ENCODE results near the gene RASAL3. TPM values are rescaled to one million over a fixed set of nuclear protein-coding genes. Genes with fewer than 3 reads are reported as not detected.

The RASAL3 gene
- total and polyA plus RNA-seq, 2 of the 8 experiments (the other 6 are each of a cell fraction or from before 2014, with no cell fraction given), result 0.19 to 0.63 TPM

DNA sequence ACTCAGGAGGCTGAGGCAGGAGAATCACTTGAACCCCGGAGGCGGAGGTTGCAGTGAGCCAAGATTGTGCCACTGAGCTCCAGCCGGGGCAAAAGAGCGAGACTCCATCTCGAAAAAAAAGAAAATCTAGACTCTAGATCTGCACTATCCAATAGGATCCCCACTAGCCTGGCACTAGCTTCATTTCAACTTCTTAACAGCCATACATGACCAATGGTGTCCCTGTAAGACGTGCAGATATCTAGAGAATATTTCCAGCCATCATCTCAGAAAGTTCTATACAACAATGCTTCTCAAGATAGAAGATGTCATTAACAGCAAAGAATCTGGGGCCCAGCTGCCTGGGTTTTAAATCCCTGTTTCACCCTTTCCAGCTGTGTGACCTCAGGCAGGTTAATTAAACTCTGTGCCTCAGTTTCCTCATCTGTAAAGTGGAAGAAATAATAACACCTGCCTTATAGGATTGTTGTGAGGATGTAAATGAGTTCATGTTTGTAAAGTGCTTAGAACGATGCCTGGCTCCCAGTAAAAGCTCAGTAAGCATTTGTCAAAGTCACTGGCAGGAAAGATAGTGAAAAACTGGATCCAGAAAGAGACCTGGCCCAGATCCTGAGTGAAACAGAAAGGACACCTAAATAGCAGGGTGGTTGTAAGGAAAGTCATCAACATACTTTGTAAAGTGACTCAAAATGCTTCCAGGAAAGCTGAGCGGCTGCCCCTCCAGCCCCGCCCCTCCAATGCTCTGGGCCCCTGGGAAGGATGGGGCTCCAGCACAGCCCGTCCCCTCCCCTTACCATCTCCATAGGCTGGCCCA is 28.1 kb downstream of the RASAL3 start:
- Histone ChIP-seq H2BK12ac (ENCODE audit: low read depth, low read length) (no peak overlapping the region), H3K36me3 (ENCODE audit: control insufficient read depth in 2 of 4, insufficient read depth in 4 of 4, low read length in 3 of 4) (no peaks in the 10 kb centered on the region), H4K20me1 (replicated peaks in 1 of 2; ENCODE audit: control insufficient read depth in 1 of 2, insufficient read depth in 2 of 2, low read length in 2 of 2) (peaks cover 3 to 4% of the 10 kb centered on the region in 2 experiments), H3K56ac (replicated peaks; ENCODE audit: insufficient read length, low read depth, low read length) (no peak overlapping the region), H3K4ac (replicated peaks; ENCODE audit: insufficient read length, low read depth, low read length) (no peak overlapping the region), H4K91ac (replicated peaks; ENCODE audit: insufficient read length, low read length) (no peak overlapping the region), H2BK120ac (replicated peaks; ENCODE audit: low read depth, low read length) (no peak overlapping the region), H3K14ac (ENCODE audit: insufficient read length) (no peak overlapping the region), H2AFZ (ENCODE audit: low read length) (no peak overlapping the region), H3K4me2 (ENCODE audit: insufficient read depth in 1 of 2, low read depth in 2 of 2, low read length in 2 of 2) (no peak overlapping the region), H2BK5ac (ENCODE audit: low read depth, low read length) (no peak overlapping the region), H2BK15ac (ENCODE audit: low read length) (no peak overlapping the region), H4K8ac (ENCODE audit: extremely low read depth, insufficient read depth, low read length) (no peak overlapping the region), H3K23ac (ENCODE audit: insufficient read length) (no peak overlapping the region), H3K9ac (replicated peaks in 1 of 4; ENCODE audit: extremely low read depth in 1 of 4, low read depth in 3 of 4, low read length in 3 of 4) (no peak overlapping the region), H3K23me2 (ENCODE audit: low read depth, low read length) (peaks cover 10% of the 10 kb centered on the region), H3K4me3 (ENCODE audit: extremely low read depth in 1 of 4, insufficient read depth in 2 of 4, low read depth in 3 of 4, low read length in 4 of 4) (no peak overlapping the region), H2BK20ac (ENCODE audit: low read length) (no peak overlapping the region), H2AK5ac (ENCODE audit: low read depth, low read length) (no peak overlapping the region), H3K4me1 (replicated peaks in 1 of 4; ENCODE audit: control insufficient read depth in 3 of 4, insufficient read depth in 4 of 4, low read length in 3 of 4) (peaks cover 0 to 9% (median 6%) of the 10 kb centered on the region in 4 experiments; a peak in 6 of 7 replicates), H3K79me1 (ENCODE audit: low read depth, low read length) (peaks cover 5% of the 10 kb centered on the region), H3K9me3 (ENCODE audit: insufficient read depth in 2 of 2, low read depth in 1 of 2, low read length in 1 of 2) (no peaks in the 10 kb centered on the region), H3K79me2 (ENCODE audit: control insufficient read depth in 1 of 2, insufficient read depth in 2 of 2, low read length in 2 of 2) (peaks cover 0 to 9% of the 10 kb centered on the region in 2 experiments; a peak in 2 of 4 replicates), H3K27me3 (replicated peaks in 1 of 4; ENCODE audit: control insufficient read depth in 3 of 4, extremely low read depth in 1 of 4, insufficient read depth in 3 of 4, low read length in 3 of 4) (no peaks in the 10 kb centered on the region), H3K27ac (ENCODE audit: low read depth, low read length) (no peak overlapping the region), H3K18ac (ENCODE audit: extremely low read depth, low read length) (no peak overlapping the region), H4K5ac (ENCODE audit: insufficient read length, low read depth, low read length) (no peak overlapping the region)
- POLR2A ChIA-PET (ENCODE audit: partially characterized antibody), result interaction anchor here (0.6 to 5.3 kb wide), 4 partner anchors 12 to 204 kb away, joined by 3 to 58 read pairs (median 9); partner anchors contain the start of genes AKAP8L and EPHX3
- WGBS, 2 experiments (ENCODE audit: extremely low coverage in 1 of 2, insufficient coverage in 1 of 2, insufficient read length in 1 of 2, insufficient replicate concordance in 2 of 2, low coverage in 1 of 2, low lambda C conversion rate in 2 of 2, missing lambda C conversion rate in 1 of 2), result 83% methylated on average over 10 of the region's 10 CpGs; no CpG with 5 or more reads in 1 of the 2 experiments
- no peak for FAIRE-seq
- DNase-seq (ENCODE audit: low read depth in 1 of 2, low spot score in 2 of 2), result no peak
- CTCF ChIA-PET (ENCODE audit: partially characterized antibody), result interaction anchor here (0.5 to 7.5 kb wide), 5 partner anchors 16 to 282 kb away, joined by 3 to 48 read pairs (median 3); partner anchors contain the start of gene AKAP8L
- no peak for TF ChIP-seq SIX5 (IDR thresholded peaks at IDR 0.05; ENCODE audit: low read depth, low read length)
- TF ChIP-seq RFX5 (IDR thresholded peaks at IDR 0.05; ENCODE audit: borderline replicate concordance, low read depth, low read length), result no peak
- TF ChIP-seq ZNF274 (IDR thresholded peaks at IDR 0.05; ENCODE audit: borderline replicate concordance, extremely low read depth, low read length), result no peak
- no peak for TF ChIP-seq TCF12 (IDR thresholded peaks at IDR 0.05; ENCODE audit: low read depth, low read length)
- TF ChIP-seq TAF7 (optimal IDR thresholded peaks at IDR 0.05; ENCODE audit: borderline replicate concordance, low read depth, low read length), result no peak
- no peak for TF ChIP-seq KDM4A (IDR thresholded peaks at IDR 0.05; ENCODE audit: low read depth, low read length, severe bottlenecking)
- no peak for TF ChIP-seq SIRT6 (IDR thresholded peaks at IDR 0.05; ENCODE audit: low read length)
- TF ChIP-seq RAD21 (IDR thresholded peaks at IDR 0.05 in 1 of 2, conservative IDR thresholded peaks at IDR 0.05 in 1 of 2; ENCODE audit: low read depth in 2 of 2, low read length in 2 of 2), result no peak
- TF ChIP-seq, protein P1, sequence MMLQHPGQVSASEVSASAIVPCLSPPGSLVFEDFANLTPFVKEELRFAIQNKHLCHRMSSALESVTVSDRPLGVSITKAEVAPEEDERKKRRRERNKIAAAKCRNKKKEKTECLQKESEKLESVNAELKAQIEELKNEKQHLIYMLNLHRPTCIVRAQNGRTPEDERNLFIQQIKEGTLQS (IDR thresholded peaks at IDR 0.05; ENCODE audit: insufficient read depth, low read depth, low read length), result no peak

All from H1 (cell line).